Fibroblast of lung (primary cell): Measurements from ENCODE around the gene MAP3K10.

Source experiments
- CTCF ChIP-seq, 2 donors: IDR thresholded peaks in 1 of 2; conservative IDR thresholded peaks in 1 of 2; 1 replicate in 1 of 2; 2 replicates in 1 of 2; pipeline ENCODE4 v1.5.1; 2011 to 2012; ENCODE audit warnings: low read length in 2 of 2, control low read depth in 1 of 2, inconsistent platforms in 1 of 2, low read depth in 1 of 2, mild to moderate bottlenecking in 1 of 2
- EZH2 ChIP-seq: IDR thresholded peaks from 2 replicates; pipeline ENCODE4 v1.5.1; 2012; ENCODE audit warnings: low read length, control low read depth, mild to moderate bottlenecking; ENCODE audit errors: missing control alignments

- TF ChIP-seq CTCF (conservative IDR thresholded peaks at IDR 0.05 in 1 of 2, IDR thresholded peaks at IDR 0.05 in 1 of 2; ENCODE audit: low read depth in 1 of 2, low read length in 2 of 2) (no peak), EZH2 (no peak)
Measured at GRCh38 chr19:40237791-40238190, 46.6 kb downstream of the MAP3K10 start.
